Activated CD8-positive, alpha-beta memory T cell treated with anti-CD3 and anti-CD28 coated beads, Interleukin-2, amount 50 U/mL, for 48 hours (primary cell): ENCODE results near the gene GRK6.

Experiments used
- DNase-seq: peaks from one replicate; pipeline ENCODE4 v3.0.0-alpha.2; 2020

GRK6 gene

GRCh38 chr5:177455036-177455660 is 28.7 kb downstream of the GRK6 start:
- peak; percentile 98 for DNase-seq

GRCh38 chr5:177455661-177456590 is 29.4 kb downstream of the GRK6 start:
- peak; percentile 99 for DNase-seq

- DNase-seq = no peak
Observed at GRCh38 chr5:177456591-177456964, 30.1 kb downstream of the GRK6 start.

GRCh38 chr5:177456976-177457851 is 30.7 kb downstream of the GRK6 start:
- DNase-seq = no peak

- DNase-seq = no peak
Observed at GRCh38 chr5:177457852-177458681, 31.6 kb downstream of the GRK6 start.

- DNase-seq = no peak
Observed at GRCh38 chr5:177458912-177459350, 32.5 kb downstream of the GRK6 start.

- no peak for DNase-seq
Observed at GRCh38 chr5:177459357-177459756, 32.9 kb downstream of the GRK6 start.

- DNase-seq = no peak
Observed at GRCh38 chr5:177459819-177460628, 33.5 kb downstream of the GRK6 start.

GRCh38 chr5:177462021-177462670 is 35.7 kb downstream of the GRK6 start:
- DNase-seq = no peak

- no peak for DNase-seq
Observed at GRCh38 chr5:177465044-177465443, 38.6 kb downstream of the GRK6 start.

GRCh38 chr5:177466861-177467260 is 40.4 kb downstream of the GRK6 start:
- no peak for DNase-seq

- DNase-seq = no peak
Observed at GRCh38 chr5:177467436-177467835, 41.0 kb downstream of the GRK6 start.

- no peak for DNase-seq
Observed at GRCh38 chr5:177468329-177468684, 41.8 kb downstream of the GRK6 start.

- no peak for DNase-seq
Observed at GRCh38 chr5:177468685-177469628, 42.5 kb downstream of the GRK6 start.

GRCh38 chr5:177469750-177470525 is 43.5 kb downstream of the GRK6 start:
- DNase-seq = no peak

- DNase-seq = no peak
Observed at GRCh38 chr5:177470759-177471536, 44.5 kb downstream of the GRK6 start.

GRCh38 chr5:177471610-177472356 is 45.3 kb downstream of the GRK6 start:
- DNase-seq = peak; percentile 79
